NCI-H2029 (cell line): ENCODE measurements around the gene GPR25.

Source experiments
- DNase-seq: peaks from one replicate; lab custom pipeline; 2025; lab: John Stamatoyannopoulos, UW

Gene GPR25

DNA sequence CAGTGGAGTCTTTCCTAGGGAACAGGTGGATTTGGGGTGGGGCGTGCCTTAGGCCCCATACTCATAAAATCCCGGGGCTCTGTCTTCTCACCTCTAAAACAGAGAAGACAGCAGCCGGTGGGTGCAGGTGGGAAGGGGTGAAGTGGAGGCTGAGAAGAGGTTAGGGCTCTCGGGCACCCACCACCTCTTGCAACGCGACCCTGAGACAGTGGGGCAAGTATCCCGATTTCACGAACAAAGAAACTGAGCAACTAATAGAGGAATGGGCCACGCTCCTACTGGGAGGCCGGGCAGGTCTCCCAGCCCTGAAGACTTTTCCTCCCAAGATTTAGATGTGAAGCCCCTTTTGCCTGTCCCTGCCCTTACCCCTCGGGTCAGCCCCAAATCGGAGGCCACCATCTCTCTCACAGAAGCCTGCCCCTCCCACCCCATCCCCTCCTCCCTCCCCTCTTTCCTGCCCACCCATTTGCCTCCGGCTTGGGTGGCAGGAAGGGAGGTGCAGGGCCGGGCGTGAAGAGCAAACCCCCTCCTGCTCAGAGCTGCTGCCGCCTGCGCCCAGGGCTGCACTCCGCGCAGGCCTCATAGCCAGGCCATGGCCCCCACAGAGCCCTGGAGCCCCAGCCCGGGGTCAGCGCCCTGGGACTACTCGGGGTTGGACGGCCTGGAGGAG, at the start of gene GPR25:
Gene GPR25 (plus strand): TSS at position 536 of the 670 bp plus-strand sequence. CDS start 57 bp downstream, at position 593.
- no peak for DNase-seq

GRCh38 chr1:200831091-200831490, 41.7 kb upstream of the GPR25 start:
- no peak for DNase-seq

DNA sequence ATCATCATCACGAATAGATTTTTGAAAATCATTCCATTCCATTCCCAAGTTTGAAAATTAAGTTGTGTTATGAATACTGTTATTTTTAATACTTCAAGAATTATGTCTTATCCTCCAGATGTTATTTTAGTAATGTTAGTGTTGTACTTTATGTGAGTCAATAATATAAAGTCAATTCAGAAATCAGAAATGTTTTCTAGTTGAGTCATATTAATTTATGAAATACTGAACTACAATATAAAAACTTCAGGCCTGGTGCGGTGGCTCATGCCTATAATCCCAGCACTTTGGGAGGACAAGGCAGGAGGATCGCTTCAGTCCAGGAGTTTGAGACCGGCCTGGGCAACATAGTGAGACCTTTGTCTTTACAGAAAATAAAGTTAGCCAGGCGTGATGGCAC, 38.4 kb upstream of the GPR25 start:
- no peak for DNase-seq

DNA sequence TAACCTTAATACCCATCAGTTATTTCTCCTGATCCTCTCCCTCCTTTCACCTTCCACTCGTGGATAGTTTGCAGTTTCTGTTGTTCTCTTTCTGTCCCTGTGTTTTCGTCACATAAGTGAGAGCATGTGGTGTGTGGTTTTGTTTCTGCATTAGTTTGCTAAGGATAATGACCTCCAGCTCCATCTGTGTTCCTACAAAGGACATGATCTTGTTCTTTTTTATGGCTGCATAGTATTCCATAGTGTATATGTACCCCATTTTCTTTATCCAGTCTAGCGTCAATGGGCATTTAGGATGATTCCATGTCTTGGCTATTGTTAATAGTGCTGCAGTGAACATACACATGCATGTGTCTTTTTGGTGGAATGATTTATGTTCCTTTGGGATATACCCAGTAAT, 36.6 kb upstream of the GPR25 start:
- DNase-seq = no peak

DNA sequence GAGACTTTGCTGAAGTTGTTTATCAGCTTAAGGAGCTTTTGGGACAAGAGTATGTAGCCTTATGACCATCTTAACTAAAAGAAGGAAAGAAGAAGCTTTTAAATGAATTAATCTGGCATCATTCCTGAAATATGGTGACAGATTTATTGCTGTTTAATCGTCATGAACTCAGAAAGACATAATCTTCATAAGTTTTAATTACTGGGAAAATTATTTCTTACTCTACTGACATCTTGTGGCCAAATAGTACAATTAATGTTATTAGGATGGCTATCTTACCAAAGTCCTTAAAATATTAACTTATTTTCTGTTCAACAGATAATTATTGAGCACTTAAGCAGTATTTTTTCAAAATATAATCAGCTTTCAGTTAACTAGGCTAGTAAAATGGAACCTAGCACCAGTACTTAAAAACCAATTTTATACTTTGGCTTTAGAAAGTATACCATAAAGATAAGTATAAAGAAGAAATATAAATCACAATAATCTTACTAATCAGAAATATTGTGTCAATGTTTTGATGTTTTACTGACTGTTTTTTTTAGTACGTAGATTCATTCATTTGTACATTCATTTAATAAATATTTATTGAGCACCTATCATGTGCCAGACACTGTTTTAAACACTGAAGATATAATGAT, 34.7 kb upstream of the GPR25 start:
- no peak for DNase-seq

DNA sequence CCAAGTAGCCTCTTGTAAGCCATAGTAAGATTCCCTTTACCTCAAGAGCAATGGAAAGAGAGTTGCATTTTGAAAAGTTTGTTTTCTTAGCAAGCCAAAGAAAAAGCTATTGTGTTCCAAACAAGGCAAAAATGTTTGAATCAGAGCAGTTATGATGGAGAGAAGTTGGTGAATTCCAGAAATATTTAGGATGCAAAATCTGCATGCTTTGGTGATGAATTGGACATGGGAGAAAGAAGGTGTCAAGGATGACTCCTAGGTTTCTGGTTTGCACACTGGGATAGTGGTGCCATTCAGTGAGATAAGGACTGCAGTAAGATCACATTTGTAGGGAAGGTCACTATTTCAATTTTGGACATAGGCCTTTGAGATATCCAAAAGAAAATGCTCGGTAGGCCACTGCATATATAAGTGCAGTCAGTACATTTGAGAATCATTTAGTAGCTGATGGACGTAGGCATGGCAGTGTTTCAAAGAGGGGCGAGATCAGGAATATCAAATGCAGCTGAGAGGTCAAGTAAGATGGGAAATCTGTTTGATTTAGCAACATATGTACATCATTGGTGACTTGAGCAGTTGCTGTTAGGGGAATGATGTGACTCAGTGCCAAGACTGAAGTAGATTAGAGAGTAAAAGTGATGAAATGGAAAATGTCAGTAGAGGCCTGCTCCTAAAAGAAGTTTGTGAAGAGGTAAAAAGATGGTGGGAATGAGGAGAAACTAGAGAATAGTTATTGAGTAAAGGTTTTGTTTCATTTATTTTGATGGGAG, 33.9 kb upstream of the GPR25 start:
- DNase-seq = no peak

GRCh38 chr1:200845360-200845759, 27.4 kb upstream of the GPR25 start:
- DNase-seq = no peak

- no peak for DNase-seq
These were observed 26.4 kb upstream of the GPR25 start for GRCh38 chr1:200846398-200846797.

DNA sequence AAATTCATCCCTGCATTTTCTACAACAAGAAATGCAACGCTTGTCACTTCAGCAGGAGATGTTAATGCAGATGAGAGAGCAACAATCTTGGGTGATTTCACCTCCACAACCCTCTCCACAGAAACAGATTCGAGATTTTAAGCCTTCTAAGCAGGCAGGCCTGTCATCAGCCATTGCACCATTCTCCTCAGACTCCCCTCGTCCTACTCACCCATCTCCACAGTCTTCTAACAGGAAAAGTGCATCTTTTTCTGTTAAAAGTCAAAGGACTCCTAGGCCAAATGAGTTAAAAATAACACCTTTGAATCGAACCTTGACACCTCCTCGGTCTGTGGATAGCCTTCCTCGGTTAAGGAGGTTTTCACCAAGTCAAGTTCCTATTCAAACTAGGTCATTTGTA, 23.4 kb upstream of the GPR25 start:
- DNase-seq = no peak

- no peak for DNase-seq
These were observed 22.2 kb upstream of the GPR25 start for GRCh38 chr1:200850554-200850953.

GRCh38 chr1:200856716-200857357, 15.9 kb upstream of the GPR25 start:
- no peak for DNase-seq

GRCh38 chr1:200857804-200858203, 15.0 kb upstream of the GPR25 start:
- DNase-seq = no peak

DNA sequence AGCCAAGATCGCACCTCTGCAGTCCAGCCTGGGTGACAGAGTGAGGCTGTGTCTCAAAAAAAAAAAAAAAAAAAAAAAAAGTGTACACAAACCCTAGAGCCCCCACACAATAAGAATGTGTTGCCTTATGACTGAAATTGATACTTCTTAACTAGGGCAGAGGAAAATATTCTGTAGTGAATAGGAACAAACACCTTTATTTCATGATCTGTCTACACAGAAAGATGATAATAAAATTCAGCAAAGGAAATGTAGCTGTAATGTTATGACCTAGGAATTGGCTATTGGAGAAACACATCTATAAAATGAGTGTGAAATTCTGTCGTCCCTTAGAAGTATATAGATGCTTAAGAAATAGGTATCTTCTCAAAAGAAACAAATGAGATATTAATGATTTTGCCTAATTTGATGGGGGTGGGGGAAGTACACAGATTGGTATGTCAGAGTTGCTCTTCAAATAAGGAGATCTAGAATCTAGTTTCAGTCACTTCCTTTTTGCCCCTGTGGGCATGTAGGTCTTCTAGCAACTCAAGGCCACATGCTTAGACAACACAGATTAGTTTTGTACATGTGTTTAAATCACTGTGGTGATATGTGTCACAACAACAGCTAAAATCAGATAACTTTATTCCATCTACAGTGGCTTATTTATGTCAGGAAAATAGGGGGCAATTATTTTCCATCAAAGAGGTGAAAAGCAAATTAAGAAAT, 10.7 kb upstream of the GPR25 start:
- DNase-seq = no peak

GRCh38 chr1:200862713-200863415, 9.9 kb upstream of the GPR25 start:
- DNase-seq = no peak

DNA sequence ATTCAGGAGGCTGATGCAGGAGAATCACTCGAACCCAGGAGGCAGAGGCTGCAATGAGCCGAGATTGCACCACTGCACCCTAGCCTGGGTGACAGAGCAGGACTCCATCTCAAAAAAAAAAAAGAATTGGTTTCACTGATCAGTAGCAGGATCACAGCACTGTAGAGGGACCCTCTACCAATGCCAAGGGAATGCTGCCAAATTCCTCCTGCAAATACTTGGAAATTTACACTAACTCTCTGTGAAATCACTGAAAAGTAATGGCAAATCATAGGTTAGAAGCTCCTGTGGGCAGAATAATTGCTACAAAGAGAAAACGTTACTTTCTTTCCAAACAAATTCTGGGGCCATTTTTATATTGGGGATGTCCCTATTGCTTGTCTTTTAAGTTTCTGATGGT, 6.7 kb upstream of the GPR25 start:
- no peak for DNase-seq

GRCh38 chr1:200866521-200866920, 6.3 kb upstream of the GPR25 start:
- no peak for DNase-seq

GRCh38 chr1:200867018-200867811, 5.6 kb upstream of the GPR25 start:
- DNase-seq = no peak

DNA sequence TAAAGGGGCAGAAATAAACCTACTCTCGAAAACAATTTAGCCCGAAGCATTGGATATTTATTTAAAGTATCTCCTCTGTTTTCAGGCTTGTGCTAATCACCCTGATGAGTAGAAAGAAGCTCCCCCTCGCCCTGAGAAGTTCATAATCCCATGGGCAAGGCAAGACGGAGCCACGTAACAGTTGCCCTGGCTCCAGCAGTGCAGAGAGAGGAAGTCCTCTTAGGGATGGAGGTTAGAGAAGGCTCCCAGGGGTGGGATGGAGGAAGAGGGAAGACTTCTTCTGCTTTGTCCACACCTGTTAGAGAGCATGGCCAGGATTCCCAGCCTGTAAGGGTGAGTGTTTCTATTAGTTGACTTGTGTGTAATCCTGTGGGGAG, 3.4 kb upstream of the GPR25 start:
- DNase-seq = no peak

- DNase-seq = no peak
These were observed 2.9 kb upstream of the GPR25 start for GRCh38 chr1:200869753-200870391.

DNA sequence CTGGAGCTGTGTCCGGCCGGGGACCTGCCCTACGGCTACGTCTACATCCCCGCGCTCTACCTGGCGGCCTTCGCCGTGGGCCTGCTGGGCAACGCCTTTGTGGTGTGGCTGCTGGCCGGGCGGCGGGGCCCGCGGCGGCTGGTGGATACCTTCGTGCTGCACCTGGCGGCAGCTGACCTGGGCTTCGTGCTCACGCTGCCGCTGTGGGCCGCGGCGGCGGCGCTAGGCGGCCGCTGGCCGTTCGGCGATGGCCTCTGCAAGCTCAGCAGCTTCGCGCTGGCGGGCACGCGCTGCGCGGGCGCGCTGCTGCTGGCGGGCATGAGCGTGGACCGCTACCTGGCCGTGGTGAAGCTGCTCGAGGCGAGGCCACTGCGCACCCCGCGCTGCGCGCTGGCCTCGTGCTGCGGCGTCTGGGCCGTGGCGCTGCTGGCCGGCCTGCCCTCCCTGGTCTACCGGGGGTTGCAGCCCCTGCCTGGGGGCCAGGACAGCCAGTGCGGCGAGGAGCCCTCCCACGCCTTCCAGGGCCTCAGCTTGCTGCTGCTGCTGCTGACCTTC, 412 bp downstream of the GPR25 start:
- DNase-seq = no peak
